A673 (cell line): ENCODE measurements around the gene SKIC3. TPM values are rescaled to one million over a fixed set of nuclear protein-coding genes. Genes with fewer than 3 reads are reported as not detected.

ENCODE experiments used
- BruUV-seq: library from RNA; stranded (reverse); fragments of 400-500 nt; replicated peaks from 2 replicates; lab custom pipeline; 2021; lab: Mats Ljungman, UMichigan
- CTCF ChIA-PET: fragments of 300-600 bp; sonication (Branson Sonifier 250); formaldehyde crosslinking; loops from one replicate; lab custom pipeline; 2022; ENCODE audit warnings: antibody characterized with exemption; lab: Charles Lee
- POLR2A ChIA-PET: fragments of 300-600 bp; sonication (Branson Sonifier 250); formaldehyde crosslinking; loops from one replicate; lab custom pipeline; 2022; ENCODE audit warnings: antibody characterized with exemption; ENCODE audit not compliant: low non-redundant PET; lab: Charles Lee
- DNase-seq: peaks from one replicate; pipeline ENCODE4 v3.0.0-alpha.2; 2015; ENCODE audit warnings: low spot score
- H3K27ac ChIP-seq: fragments of 200-600 bp; sonication (generic); 2 replicates; pipeline ENCODE4 v1.5.1; 2016; ENCODE audit warnings: mixed run types, low read depth, mild to moderate bottlenecking, mixed read lengths, antibody characterized with exemption, low read length; ENCODE audit not compliant: poor library complexity, severe bottlenecking
- H3K27me3 ChIP-seq: fragments of 200-600 bp; sonication (generic); replicated peaks from 2 replicates; pipeline ENCODE4 v1.6.1; 2017; ENCODE audit warnings: mixed run types, low read depth, mild to moderate bottlenecking, mixed read lengths, antibody characterized with exemption, low read length; ENCODE audit not compliant: insufficient read depth, poor library complexity
- H3K36me3 ChIP-seq: fragments of 200-600 bp; sonication (generic); 2 replicates; pipeline ENCODE4 v1.6.1; 2016; ENCODE audit warnings: mixed run types, mild to moderate bottlenecking, mixed read lengths, antibody characterized with exemption, low read length; ENCODE audit not compliant: insufficient read depth, poor library complexity, severe bottlenecking
- H3K4me1 ChIP-seq: fragments of 200-600 bp; sonication (generic); 2 replicates; pipeline ENCODE4 v1.6.1; 2017; ENCODE audit warnings: mixed run types, mild to moderate bottlenecking, mixed read lengths, antibody characterized with exemption, low read length; ENCODE audit not compliant: insufficient read depth, poor library complexity, severe bottlenecking
- H3K4me3 ChIP-seq: fragments of 200-600 bp; sonication (generic); 2 replicates; pipeline ENCODE4 v1.5.1; 2016; ENCODE audit warnings: low read depth, mixed run types, mild to moderate bottlenecking, mixed read lengths, low read length; ENCODE audit not compliant: poor library complexity, severe bottlenecking
- H3K9me3 ChIP-seq: fragments of 200-600 bp; sonication (generic); 2 replicates; pipeline ENCODE4 v1.6.1; 2016; ENCODE audit warnings: mixed run types, low read depth, mild to moderate bottlenecking, mixed read lengths, antibody characterized with exemption, low read length; ENCODE audit not compliant: poor library complexity, severe bottlenecking
- EZH2 ChIP-seq: fragments of 200-600 bp; sonication (generic); IDR thresholded peaks from 2 replicates; pipeline ENCODE4 v1.6.1; 2017; ENCODE audit warnings: borderline replicate concordance, low read depth, mild to moderate bottlenecking, mixed read lengths, antibody characterized with exemption, low read length; ENCODE audit not compliant: poor library complexity, severe bottlenecking
- intact Hi-C: fragments of 100-400 bp; cut with micrococcal nuclease; formaldehyde crosslinking; loops from one replicate; pipeline ENCODE4 v1.10.0; 2022; ENCODE audit not compliant: unreplicated experiment
- total RNA-seq: library from RNA; stranded (reverse); gene quantifications from 2 replicates; pipeline ENCODE4 v1.2.3, GENCODE V29; 2021
- TF ChIP-seq, protein P1 (sequence below): fragments of 300-800, 200-600 bp; sonication (generic); conservative IDR thresholded peaks from 2 replicates; pipeline ENCODE4 v1.5.1; 2017; ENCODE audit warnings: low read depth, mild to moderate bottlenecking, antibody characterized with exemption, low read length, moderate library complexity, mixed read lengths

SKIC3 gene
- total RNA-seq, 1 experiment from 2014 or later = 91.0 TPM

- Histone ChIP-seq H3K4me3 (no peak overlapping the region), H3K36me3 (peaks cover 43% of the 10 kb centered on the region), H3K4me1 (no peaks in the 10 kb centered on the region), H3K27ac (no peak overlapping the region), H3K9me3 (no peaks in the 10 kb centered on the region), H3K27me3 (no peaks in the 10 kb centered on the region)
- no peak for TF ChIP-seq EZH2
- TF ChIP-seq, protein P1, sequence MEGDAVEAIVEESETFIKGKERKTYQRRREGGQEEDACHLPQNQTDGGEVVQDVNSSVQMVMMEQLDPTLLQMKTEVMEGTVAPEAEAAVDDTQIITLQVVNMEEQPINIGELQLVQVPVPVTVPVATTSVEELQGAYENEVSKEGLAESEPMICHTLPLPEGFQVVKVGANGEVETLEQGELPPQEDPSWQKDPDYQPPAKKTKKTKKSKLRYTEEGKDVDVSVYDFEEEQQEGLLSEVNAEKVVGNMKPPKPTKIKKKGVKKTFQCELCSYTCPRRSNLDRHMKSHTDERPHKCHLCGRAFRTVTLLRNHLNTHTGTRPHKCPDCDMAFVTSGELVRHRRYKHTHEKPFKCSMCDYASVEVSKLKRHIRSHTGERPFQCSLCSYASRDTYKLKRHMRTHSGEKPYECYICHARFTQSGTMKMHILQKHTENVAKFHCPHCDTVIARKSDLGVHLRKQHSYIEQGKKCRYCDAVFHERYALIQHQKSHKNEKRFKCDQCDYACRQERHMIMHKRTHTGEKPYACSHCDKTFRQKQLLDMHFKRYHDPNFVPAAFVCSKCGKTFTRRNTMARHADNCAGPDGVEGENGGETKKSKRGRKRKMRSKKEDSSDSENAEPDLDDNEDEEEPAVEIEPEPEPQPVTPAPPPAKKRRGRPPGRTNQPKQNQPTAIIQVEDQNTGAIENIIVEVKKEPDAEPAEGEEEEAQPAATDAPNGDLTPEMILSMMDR = no peak
- CTCF ChIA-PET = no interaction called here
- POLR2A ChIA-PET = no interaction called here
- no TSS peak for BruUV-seq
- no peak for DNase-seq
- intact Hi-C loops = no loop called here
Observed at GRCh38 chr5:95519681-95520080, 35.1 kb downstream of the SKIC3 start.

DNA sequence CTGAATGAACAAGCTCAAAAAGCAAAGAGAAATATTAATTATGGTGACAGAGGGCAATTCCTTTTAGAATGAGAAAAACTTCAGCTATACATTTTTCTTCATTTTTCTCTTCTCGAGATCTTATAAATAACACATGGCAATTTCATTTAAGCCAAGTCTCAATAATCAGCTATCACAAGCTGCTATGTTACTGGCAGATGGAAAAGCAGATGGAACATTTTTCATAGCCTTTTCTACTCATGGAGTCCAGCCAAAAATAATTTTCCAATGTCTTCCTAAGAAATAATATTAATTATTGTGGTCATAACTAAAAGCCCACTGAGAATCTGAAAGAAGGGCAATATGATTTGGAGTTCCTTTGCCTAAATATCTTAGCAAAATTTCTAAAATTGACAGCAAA lies 35.6 kb downstream of the SKIC3 start:
- no peaks in the 10 kb centered on the region for H3K4me1 ChIP-seq
- no TSS peak for BruUV-seq
- no peak for TF ChIP-seq EZH2
- TF ChIP-seq, protein P1 = no peak
- POLR2A ChIA-PET = no interaction called here
- CTCF ChIA-PET = no interaction called here
- intact Hi-C loops = no loop called here
- no peaks in the 10 kb centered on the region for H3K27me3 ChIP-seq
- no peak overlapping the region for H3K4me3 ChIP-seq
- no peaks in the 10 kb centered on the region for H3K9me3 ChIP-seq
- peaks cover 41% of the 10 kb centered on the region for H3K36me3 ChIP-seq
- DNase-seq = no peak
- H3K27ac ChIP-seq = no peak overlapping the region

DNA sequence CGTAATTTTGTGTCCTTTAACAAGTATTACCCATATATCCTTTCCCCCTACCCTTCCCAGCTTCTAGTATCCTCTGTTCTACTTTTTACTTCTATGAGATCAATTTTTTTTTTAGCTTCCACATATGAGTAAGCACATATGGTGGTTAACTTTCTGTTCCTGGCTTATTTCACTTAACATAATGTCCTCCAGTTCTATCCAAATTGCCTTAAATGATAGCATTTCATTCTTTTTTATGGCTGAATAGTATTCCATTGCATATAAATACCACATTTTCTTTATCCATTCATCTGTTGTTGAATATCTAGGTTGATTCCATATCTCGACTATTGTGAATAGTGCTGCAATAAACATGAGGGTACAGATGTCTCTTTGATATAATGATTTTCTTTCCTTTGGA lies 36.4 kb downstream of the SKIC3 start:
- ChIA-PET POLR2A (no interaction called here), CTCF (no interaction called here)
- no peak overlapping the region for H3K4me3 ChIP-seq
- no peaks in the 10 kb centered on the region for H3K4me1 ChIP-seq
- no peak for DNase-seq
- no peaks in the 10 kb centered on the region for H3K27me3 ChIP-seq
- peaks cover 42% of the 10 kb centered on the region for H3K36me3 ChIP-seq
- TF ChIP-seq, protein P1 = no peak
- TF ChIP-seq EZH2 = no peak
- BruUV-seq = no TSS peak
- no peaks in the 10 kb centered on the region for H3K9me3 ChIP-seq
- H3K27ac ChIP-seq = no peak overlapping the region
- intact Hi-C loops = no loop called here
